Inflammatory macrophage (primary cell): ENCODE data around the gene COX14.

Experiments
- DNase-seq, 2 donors: peaks; one replicate each; pipeline ENCODE4 v3.0.0-alpha.2; 2020 to 2022

The COX14 gene

GRCh38 chr12:50085615-50086072, 26.4 kb upstream of the COX14 start:
- no peak for DNase-seq

- no peak for DNase-seq
Observed at GRCh38 chr12:50086148-50086547, 25.9 kb upstream of the COX14 start.

- no peak for DNase-seq
Observed at GRCh38 chr12:50087151-50087550, 24.9 kb upstream of the COX14 start.

GRCh38 chr12:50087995-50088394, 24.0 kb upstream of the COX14 start:
- no peak for DNase-seq

- DNase-seq, result peak; percentile 50 to 58
Observed at GRCh38 chr12:50088577-50089335, 23.3 kb upstream of the COX14 start.

GRCh38 chr12:50089730-50090129, 22.3 kb upstream of the COX14 start:
- no peak for DNase-seq

- DNase-seq, result no peak
Observed at GRCh38 chr12:50090391-50090790, 21.6 kb upstream of the COX14 start.

GRCh38 chr12:50097952-50098351, 14.1 kb upstream of the COX14 start:
- no peak for DNase-seq

GRCh38 chr12:50099302-50100008, 12.6 kb upstream of the COX14 start:
- no peak for DNase-seq

GRCh38 chr12:50100561-50100960, 11.5 kb upstream of the COX14 start:
- no peak for DNase-seq

GRCh38 chr12:50101663-50102062, 10.4 kb upstream of the COX14 start:
- DNase-seq, result peak; percentile 19 to 39

- no peak for DNase-seq
Observed at GRCh38 chr12:50102131-50102531, 9.9 kb upstream of the COX14 start.

GRCh38 chr12:50102646-50103309, 9.3 kb upstream of the COX14 start:
- peak; percentile 80 to 89 for DNase-seq

GRCh38 chr12:50103351-50103750, 8.7 kb upstream of the COX14 start:
- no peak for DNase-seq

GRCh38 chr12:50103767-50104321, 8.2 kb upstream of the COX14 start, which contains the start of gene GPD1:
GPD1 (plus strand) TSS chr12:50104008; CDS start chr12:50104051, 43 bp downstream.
- DNase-seq, result peak; percentile 22 to 54

- peak in 1 of 2 donors; percentile 28 for DNase-seq
Observed at GRCh38 chr12:50104417-50105366, 7.3 kb upstream of the COX14 start.

- no peak for DNase-seq
Observed at GRCh38 chr12:50105913-50106450, 6.1 kb upstream of the COX14 start.

- no peak for DNase-seq
Observed at GRCh38 chr12:50106907-50107306, 5.1 kb upstream of the COX14 start.

- DNase-seq, result no peak
Observed at GRCh38 chr12:50107416-50108268, 4.4 kb upstream of the COX14 start.

- DNase-seq, result no peak
Observed at GRCh38 chr12:50109319-50109718, 2.7 kb upstream of the COX14 start.
